H9 (cell line): Measurements from ENCODE around the gene TRAIP. TPM values are rescaled to one million over a fixed set of nuclear protein-coding genes. Genes with fewer than 3 reads are reported as not detected.

Experiments
- DNase-seq: peaks from one replicate; pipeline ENCODE4 v3.0.0-alpha.2; 2017
- H2AFZ ChIP-seq: one replicate; pipeline ENCODE4 v1.6.1; 2013; ENCODE audit warnings: mild to moderate bottlenecking, low read length, control low read depth, moderate library complexity
- H2AK5ac ChIP-seq: 2 replicates; pipeline ENCODE4 v1.6.1; 2013; ENCODE audit warnings: low read length, control low read depth, mixed read lengths; ENCODE audit not compliant: insufficient read length
- H2BK120ac ChIP-seq: one replicate; pipeline ENCODE4 v1.6.1; 2013; ENCODE audit warnings: low read depth, mild to moderate bottlenecking, low read length, control low read depth, inconsistent platforms; ENCODE audit not compliant: poor library complexity, severe bottlenecking
- H2BK12ac ChIP-seq: 2 replicates; pipeline ENCODE4 v1.6.1; 2013; ENCODE audit warnings: low read length, control low read depth, mixed read lengths, low read depth; ENCODE audit not compliant: insufficient read length
- H2BK15ac ChIP-seq: 2 replicates; pipeline ENCODE4 v1.6.1; 2013; ENCODE audit warnings: low read depth, low read length, control low read depth
- H2BK20ac ChIP-seq: one replicate; pipeline ENCODE4 v1.6.1; 2013; ENCODE audit warnings: low read depth, mild to moderate bottlenecking, low read length, control low read depth, inconsistent platforms; ENCODE audit not compliant: poor library complexity, severe bottlenecking
- H2BK5ac ChIP-seq: 2 replicates; pipeline ENCODE4 v1.6.1; 2013; ENCODE audit warnings: low read length, control low read depth, mixed read lengths; ENCODE audit not compliant: insufficient read length
- H3K14ac ChIP-seq: 2 replicates; pipeline ENCODE4 v1.6.1; 2013; ENCODE audit warnings: low read length, control low read depth; ENCODE audit not compliant: insufficient read depth
- H3K18ac ChIP-seq: 2 replicates; pipeline ENCODE4 v1.6.1; 2013; ENCODE audit warnings: low read depth, mild to moderate bottlenecking, mixed read lengths, low read length, control low read depth; ENCODE audit not compliant: insufficient read length
- H3K23ac ChIP-seq: 2 replicates; pipeline ENCODE4 v1.6.1; 2013; ENCODE audit warnings: low read length, control low read depth, mixed read lengths, low read depth; ENCODE audit not compliant: insufficient read length
- H3K23me2 ChIP-seq: 2 replicates; pipeline ENCODE4 v1.6.1; 2013; ENCODE audit warnings: low read depth, mild to moderate bottlenecking, mixed read lengths, low read length, control low read depth; ENCODE audit not compliant: insufficient read length, poor library complexity, severe bottlenecking
- H3K27ac ChIP-seq: 2 replicates; pipeline ENCODE4 v1.5.1; 2013; ENCODE audit warnings: low read length, control low read depth, mixed read lengths, low read depth; ENCODE audit not compliant: insufficient read length
- H3K27me3 ChIP-seq: 2 replicates; pipeline ENCODE4 v1.6.1; 2013; ENCODE audit warnings: low read length, control low read depth, inconsistent platforms; ENCODE audit not compliant: insufficient read depth
- H3K4ac ChIP-seq: 2 replicates; pipeline ENCODE4 v1.6.1; 2013; ENCODE audit warnings: low read depth, mild to moderate bottlenecking, control low read depth, inconsistent platforms, low read length, moderate library complexity
- H3K4me1 ChIP-seq: 2 replicates; pipeline ENCODE4 v1.6.1; 2013; ENCODE audit warnings: low read length, control low read depth, inconsistent platforms; ENCODE audit not compliant: insufficient read depth
- H3K4me2 ChIP-seq: 2 replicates; pipeline ENCODE4 v1.6.1; 2013; ENCODE audit warnings: low read length, control low read depth, mixed read lengths; ENCODE audit not compliant: insufficient read length, insufficient read depth
- H3K56ac ChIP-seq: 2 replicates; pipeline ENCODE4 v1.6.1; 2013; ENCODE audit warnings: low read depth, mild to moderate bottlenecking, mixed read lengths, low read length, control low read depth; ENCODE audit not compliant: insufficient read length
- H3K79me1 ChIP-seq: 2 replicates; pipeline ENCODE4 v1.6.1; 2013; ENCODE audit warnings: low read depth, mild to moderate bottlenecking, moderate library complexity, low read length, control low read depth, inconsistent platforms; ENCODE audit not compliant: insufficient read depth, poor library complexity, severe bottlenecking
- H3K79me2 ChIP-seq: 2 replicates; pipeline ENCODE4 v1.6.1; 2013; ENCODE audit warnings: low read length, control low read depth, inconsistent platforms; ENCODE audit not compliant: insufficient read depth
- H3K9ac ChIP-seq: 2 replicates; pipeline ENCODE4 v1.6.1; 2013; ENCODE audit warnings: low read length, control low read depth, mixed read lengths; ENCODE audit not compliant: insufficient read length; ENCODE audit errors: extremely low read depth
- H3K9me3 ChIP-seq: one replicate; pipeline ENCODE4 v1.6.1; 2013; ENCODE audit warnings: low read depth, low read length, inconsistent platforms; ENCODE audit not compliant: control insufficient read depth
- H3T11ph ChIP-seq: one replicate; pipeline ENCODE4 v1.6.1; 2013; ENCODE audit warnings: mild to moderate bottlenecking, low read length, control low read depth, inconsistent platforms
- H4K20me1 ChIP-seq: one replicate; pipeline ENCODE4 v1.6.1; 2013; ENCODE audit not compliant: control insufficient read depth, insufficient read length, insufficient read depth
- H4K5ac ChIP-seq: 2 replicates; pipeline ENCODE4 v1.6.1; 2013; ENCODE audit warnings: low read depth, mild to moderate bottlenecking, mixed read lengths, low read length, control low read depth; ENCODE audit not compliant: insufficient read length
- H4K8ac ChIP-seq: replicated peaks from 2 replicates; pipeline ENCODE4 v1.6.1; 2013; ENCODE audit warnings: low read length, control low read depth, mixed read lengths, low read depth; ENCODE audit not compliant: insufficient read length
- H4K91ac ChIP-seq: 2 replicates; pipeline ENCODE4 v1.6.1; 2013; ENCODE audit warnings: low read depth, mild to moderate bottlenecking, moderate library complexity, mixed read lengths, low read length, control low read depth; ENCODE audit not compliant: insufficient read length
- H3K27ac Mint-ChIP-seq, 3 experiments: 2 replicates in 2 of 3; 3 replicates in 1 of 3; pipeline ENCODE4 v1.8.0; 2020 to 2021; ENCODE audit warnings: mixed read lengths in 3 of 3, mild to moderate bottlenecking in 1 of 3, moderate library complexity in 1 of 3
- H3K27me3 Mint-ChIP-seq: 2 replicates; pipeline ENCODE4 v1.8.0; 2021; ENCODE audit warnings: low read depth, mild to moderate bottlenecking, moderate library complexity, mixed read lengths
- H3K36me3 Mint-ChIP-seq, 3 experiments: 2 replicates in 2 of 3; 3 replicates in 1 of 3; pipeline ENCODE4 v1.8.0; 2020 to 2021; ENCODE audit warnings: low read depth in 3 of 3, mixed read lengths in 3 of 3; ENCODE audit not compliant: insufficient read depth in 1 of 3
- H3K4me1 Mint-ChIP-seq, 2 experiments: 2 replicates each; pipeline ENCODE4 v1.8.0; 2020; ENCODE audit warnings: mixed read lengths in 2 of 2
- H3K4me3 Mint-ChIP-seq, 2 experiments: 2 replicates in 1 of 2; 3 replicates in 1 of 2; pipeline ENCODE4 v1.8.0; 2020 to 2021; ENCODE audit warnings: mild to moderate bottlenecking in 2 of 2, mixed read lengths in 2 of 2, moderate library complexity in 1 of 2
- H3K9me3 Mint-ChIP-seq, 2 experiments: 2 replicates in 1 of 2; 3 replicates in 1 of 2; pipeline ENCODE4 v1.8.0; 2020; ENCODE audit warnings: mild to moderate bottlenecking in 2 of 2, mixed read lengths in 2 of 2, moderate library complexity in 1 of 2
- WGBS: extraction: QIAGEN DNeasy Blood & Tissue Kit; methylation state at CpG from one replicate; pipeline ENCODE4 v1.1.7; 2013; ENCODE audit warnings: missing lambda C conversion rate, low lambda C conversion rate, mixed read lengths; ENCODE audit not compliant: insufficient read length; ENCODE audit errors: extremely low coverage; 5-methylcytosine and 5-hydroxymethylcytosine counted together
- total RNA-seq: library from RNA; stranded (reverse); gene quantifications from 2 replicates; pipeline ENCODE4 v1.2.1, GENCODE V29; 2021
- TF ChIP-seq, protein P1 (sequence below): fragments of 200-600 bp; sonication (generic); conservative IDR thresholded peaks from 3 replicates; pipeline ENCODE4 v1.8.0; 2021; ENCODE audit warnings: antibody characterized with exemption, mild to moderate bottlenecking

Gene TRAIP
- total RNA-seq, 1 experiment from 2014 or later, result 36.7 TPM

DNA sequence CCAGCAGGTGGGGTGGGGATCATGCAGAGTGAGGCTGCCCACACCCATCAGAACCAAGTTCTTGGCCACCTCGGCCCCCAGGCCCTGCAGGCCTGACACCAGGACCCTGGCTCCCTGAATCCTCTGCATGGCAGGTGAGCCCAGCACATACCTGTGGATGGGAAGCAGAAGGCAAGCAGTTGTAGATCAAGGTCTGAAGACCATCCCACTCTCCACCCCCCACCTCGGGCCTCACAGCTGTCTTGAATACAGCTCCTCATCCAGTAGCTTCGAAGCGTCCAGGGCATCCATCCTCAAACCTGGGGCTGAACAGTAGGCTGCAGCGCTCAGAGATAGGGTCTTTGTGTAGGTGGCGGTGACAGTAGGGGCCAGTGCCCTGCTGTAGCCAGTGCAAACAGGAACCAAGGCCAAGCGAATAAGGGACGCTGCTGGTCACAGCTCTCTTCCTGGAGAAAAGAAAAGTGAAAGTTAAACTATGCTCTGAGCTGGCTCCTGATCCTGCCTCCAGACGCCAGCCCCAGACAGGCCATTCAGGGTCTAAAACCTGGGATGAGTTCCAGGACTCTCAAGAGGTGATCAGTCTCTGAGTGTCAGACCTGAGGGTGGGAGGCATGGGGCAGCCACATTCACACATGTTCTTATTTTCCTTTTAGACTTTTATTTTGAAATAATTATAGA, 42.7 kb downstream of the TRAIP start, which contains the start of gene UBA7:
TSS of gene UBA7 (minus strand) at position 457 of the 678 bp plus-strand sequence. CDS start at position 291, 166 bp downstream.
- Histone ChIP-seq H3K27ac (no peak within 1 kb of the TSS), H2BK20ac (no peak within 1 kb of the TSS), H3K4ac (no peak within 1 kb of the TSS), H2AFZ (no peak within 1 kb of the TSS), H3K23ac (no peak within 1 kb of the TSS), H3K23me2 (no peaks in the 10 kb centered on the region), H3K27me3 (no peaks in the 10 kb centered on the region), H3K14ac (no peak within 1 kb of the TSS), H3K9me3 (no peaks in the 10 kb centered on the region), H3K56ac (no peak within 1 kb of the TSS), H2AK5ac (no peak within 1 kb of the TSS), H3T11ph (no peak within 1 kb of the TSS), H2BK5ac (no peak within 1 kb of the TSS), H3K18ac (no peak within 1 kb of the TSS), H2BK15ac (no peak within 1 kb of the TSS), H3K9ac (no peak within 1 kb of the TSS), H3K79me1 (no peaks in the 10 kb centered on the region), H2BK12ac (no peak within 1 kb of the TSS), H3K79me2 (no peaks in the 10 kb centered on the region), H4K5ac (no peak within 1 kb of the TSS), H4K8ac (no peak within 1 kb of the TSS), H2BK120ac (no peak within 1 kb of the TSS), H3K4me1 (no peaks in the 10 kb centered on the region), H4K20me1 (no peaks in the 10 kb centered on the region), H3K4me2 (no peak within 1 kb of the TSS), H4K91ac (no peak within 1 kb of the TSS)
- no peak within 1 kb of the TSS; a peak in 1 of 7 replicates for H3K27ac Mint-ChIP-seq
- H3K36me3 Mint-ChIP-seq, result no peaks in the 10 kb centered on the region
- TF ChIP-seq, protein P1, sequence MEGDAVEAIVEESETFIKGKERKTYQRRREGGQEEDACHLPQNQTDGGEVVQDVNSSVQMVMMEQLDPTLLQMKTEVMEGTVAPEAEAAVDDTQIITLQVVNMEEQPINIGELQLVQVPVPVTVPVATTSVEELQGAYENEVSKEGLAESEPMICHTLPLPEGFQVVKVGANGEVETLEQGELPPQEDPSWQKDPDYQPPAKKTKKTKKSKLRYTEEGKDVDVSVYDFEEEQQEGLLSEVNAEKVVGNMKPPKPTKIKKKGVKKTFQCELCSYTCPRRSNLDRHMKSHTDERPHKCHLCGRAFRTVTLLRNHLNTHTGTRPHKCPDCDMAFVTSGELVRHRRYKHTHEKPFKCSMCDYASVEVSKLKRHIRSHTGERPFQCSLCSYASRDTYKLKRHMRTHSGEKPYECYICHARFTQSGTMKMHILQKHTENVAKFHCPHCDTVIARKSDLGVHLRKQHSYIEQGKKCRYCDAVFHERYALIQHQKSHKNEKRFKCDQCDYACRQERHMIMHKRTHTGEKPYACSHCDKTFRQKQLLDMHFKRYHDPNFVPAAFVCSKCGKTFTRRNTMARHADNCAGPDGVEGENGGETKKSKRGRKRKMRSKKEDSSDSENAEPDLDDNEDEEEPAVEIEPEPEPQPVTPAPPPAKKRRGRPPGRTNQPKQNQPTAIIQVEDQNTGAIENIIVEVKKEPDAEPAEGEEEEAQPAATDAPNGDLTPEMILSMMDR, result no peak
- no peak for DNase-seq
- H3K4me1 Mint-ChIP-seq, result no peaks in the 10 kb centered on the region
- no CpG with 5 or more reads among the region's 9 CpGs for WGBS
- no peak within 1 kb of the TSS for H3K4me3 Mint-ChIP-seq
- no peaks in the 10 kb centered on the region for H3K27me3 Mint-ChIP-seq
- H3K9me3 Mint-ChIP-seq, result no peaks in the 10 kb centered on the region
